Aorta (tissue), 5 donors: Measurements from ENCODE around the gene ATP13A3. TPM values are rescaled to one million over a fixed set of nuclear protein-coding genes. Genes with fewer than 3 reads are reported as not detected.

Experiments
- ATAC-seq: fragments of 200-7000 bp; cut with Tn5 transposase; one replicate; pipeline ENCODE4 v1.9.1; 2022; ENCODE audit warnings: moderate library complexity; ENCODE audit not compliant: low FRiP score
- DNase-seq, 2 donors: peaks; one replicate each; pipeline ENCODE4 v3.0.0-alpha.2; 2020
- H3K27ac ChIP-seq, 2 donors: one replicate each; pipeline ENCODE4 v1.5.1; 2013; ENCODE audit warnings: low read length in 2 of 2, mild to moderate bottlenecking in 2 of 2, moderate library complexity in 2 of 2, control low read depth in 1 of 2, inconsistent platforms in 1 of 2, low read depth in 1 of 2
- H3K27me3 ChIP-seq, 2 donors: one replicate each; pipeline ENCODE4 v1.6.1; 2013; ENCODE audit warnings: control low read depth in 1 of 2, low read length in 1 of 2, mild to moderate bottlenecking in 1 of 2, moderate library complexity in 1 of 2; ENCODE audit not compliant: insufficient read depth in 2 of 2, control insufficient read depth in 1 of 2
- H3K36me3 ChIP-seq, 2 donors: one replicate each; pipeline ENCODE4 v1.6.1; 2013; ENCODE audit warnings: control low read depth in 1 of 2, low read length in 1 of 2, mild to moderate bottlenecking in 1 of 2; ENCODE audit not compliant: insufficient read depth in 2 of 2, control insufficient read depth in 1 of 2
- H3K4me1 ChIP-seq, 2 donors: one replicate each; pipeline ENCODE4 v1.6.1; 2013; ENCODE audit warnings: low read length in 2 of 2, control low read depth in 1 of 2, mild to moderate bottlenecking in 1 of 2, moderate library complexity in 1 of 2; ENCODE audit not compliant: insufficient read depth in 2 of 2, control insufficient read depth in 1 of 2
- H3K4me3 ChIP-seq, 2 donors: one replicate each; pipeline ENCODE4 v1.5.1; 2013; ENCODE audit warnings: low read length in 2 of 2, control low read depth in 1 of 2, mild to moderate bottlenecking in 1 of 2
- H3K9me3 ChIP-seq: one replicate; pipeline ENCODE4 v1.6.1; 2013; ENCODE audit warnings: mild to moderate bottlenecking, low read length; ENCODE audit not compliant: control insufficient read depth
- WGBS, 2 donors: extraction: QIAGEN DNeasy Blood & Tissue Kit; methylation state at CpG; one replicate each; pipeline ENCODE4 v1.1.7; 2013; 5-methylcytosine and 5-hydroxymethylcytosine counted together
- intact Hi-C, 2 donors: fragments of 100-400 bp; cut with DNase I; formaldehyde crosslinking; loops; one replicate each; pipeline versions ENCODE4 v1.14.2 to v1.15.0; 2022
- polyA plus RNA-seq, 2 donors: library from polyadenylated mRNA; stranded (reverse); fragments of 200-250 nt; gene quantifications; one replicate each; pipeline ENCODE4 v1.2.3, GENCODE V29; 2013
- total RNA-seq, 2 donors: library from RNA; stranded (reverse); fragmentation: NEBNext Ultra II Directional; extraction: Animal tissue kit (Norgen Biotek cat#: 25700); gene quantifications; one replicate each; pipeline ENCODE4 v1.2.1, GENCODE V29; 2021
- donor health status: healthy with polysubstance abuse.
- donor health status: Bipolar disorder and iron deficiency.
- donor health status: DM: no; HTN: no; CAD: no.
- donor health status: DM: no; HTN: no; CAD: no.
- donor health status: DM: yes; HTN: yes; CAD: no.

The ATP13A3 gene
- total and polyA plus RNA-seq, 4 donors = 14.1 to 189 (median 82.7) TPM

- DNase-seq = no peak
- H3K27me3 ChIP-seq = no peaks in the 10 kb centered on the region
- no peaks in the 10 kb centered on the region for H3K9me3 ChIP-seq
- no peak overlapping the region for H3K4me3 ChIP-seq
- no peaks in the 10 kb centered on the region for H3K4me1 ChIP-seq
- no peak for ATAC-seq
- no peak overlapping the region for H3K27ac ChIP-seq
- no peaks in the 10 kb centered on the region for H3K36me3 ChIP-seq
- intact Hi-C loops = no loop called here
- WGBS, 2 donors = 74 to 88% methylated on average over 2 of the region's 2 CpGs
Observed at GRCh38 chr3:194354315-194354714, 132.5 kb downstream of the ATP13A3 start.

Other genes with a start within 250 kb of the ATP13A3 start
- not detected for gene CPN2, start 135.7 kb downstream of the ATP13A3 start, total RNA-seq
- gene CPN2, start 135.7 kb downstream of the ATP13A3 start, polyA plus RNA-seq = not detected
- gene LRRC15, start 117.3 kb downstream of the ATP13A3 start, total RNA-seq = under 1 TPM; 0.06 to 0.54 TPM
- not detected for gene LRRC15, start 117.3 kb downstream of the ATP13A3 start, polyA plus RNA-seq
- under 1 TPM; 0.19 to 0.33 TPM for gene GP5, start 87.7 kb downstream of the ATP13A3 start, total RNA-seq
- gene GP5, start 87.7 kb downstream of the ATP13A3 start, polyA plus RNA-seq = under 1 TPM in 1 of 2 donors, not detected in 1; 0.15 TPM
- 10 to 100 TPM; 12.1 to 31.5 TPM for gene TMEM44, start 146.4 kb upstream of the ATP13A3 start, total RNA-seq
- 10 to 100 TPM in 1 of 2 donors, 1 to 10 TPM in 1; 7.0 to 10.9 TPM for gene TMEM44, start 146.4 kb upstream of the ATP13A3 start, polyA plus RNA-seq
- 10 to 100 TPM; 27.2 to 31.3 TPM for gene LSG1, start 185.2 kb upstream of the ATP13A3 start, total RNA-seq
- 10 to 100 TPM in 1 of 2 donors, 1 to 10 TPM in 1; 8.8 to 22.6 TPM for gene LSG1, start 185.2 kb upstream of the ATP13A3 start, polyA plus RNA-seq
- gene FAM43A, start 198.9 kb upstream of the ATP13A3 start, total RNA-seq = 10 to 100 TPM in 1 of 2 donors, 1 to 10 TPM in 1; 8.4 to 19.4 TPM
- gene FAM43A, start 198.9 kb upstream of the ATP13A3 start, polyA plus RNA-seq = 1 to 10 TPM; 1.4 to 1.9 TPM